Measurements from ENCODE around the gene PRRG2.

DNA sequence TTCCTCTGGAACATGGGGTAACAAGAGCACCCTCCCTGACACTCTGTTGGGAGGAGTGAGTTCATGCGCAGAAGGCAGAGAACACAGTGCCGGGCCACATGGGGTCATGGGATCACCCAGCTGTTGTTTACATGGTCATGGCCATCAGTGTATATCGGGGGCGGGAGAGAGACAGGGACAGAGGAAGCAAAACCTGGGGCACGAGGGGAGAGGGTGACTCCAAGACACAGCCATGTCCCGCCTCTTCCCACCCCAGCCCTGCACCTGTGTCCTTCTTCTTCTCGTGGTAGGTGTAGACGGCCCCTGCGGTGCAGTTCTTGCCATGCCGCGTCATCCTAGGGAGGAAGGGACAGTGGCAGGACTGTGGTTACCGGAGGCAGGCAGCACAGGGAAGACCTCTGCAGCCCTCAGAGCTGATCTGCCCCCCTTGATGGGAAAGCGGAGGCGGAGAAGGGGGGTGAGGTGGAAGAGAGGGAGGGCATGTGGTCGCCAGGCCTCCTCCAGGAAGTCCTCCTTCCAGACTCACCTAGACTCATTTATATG, 20.7 kb upstream of the PRRG2 start:
- TF ChIP-seq, protein P1, sequence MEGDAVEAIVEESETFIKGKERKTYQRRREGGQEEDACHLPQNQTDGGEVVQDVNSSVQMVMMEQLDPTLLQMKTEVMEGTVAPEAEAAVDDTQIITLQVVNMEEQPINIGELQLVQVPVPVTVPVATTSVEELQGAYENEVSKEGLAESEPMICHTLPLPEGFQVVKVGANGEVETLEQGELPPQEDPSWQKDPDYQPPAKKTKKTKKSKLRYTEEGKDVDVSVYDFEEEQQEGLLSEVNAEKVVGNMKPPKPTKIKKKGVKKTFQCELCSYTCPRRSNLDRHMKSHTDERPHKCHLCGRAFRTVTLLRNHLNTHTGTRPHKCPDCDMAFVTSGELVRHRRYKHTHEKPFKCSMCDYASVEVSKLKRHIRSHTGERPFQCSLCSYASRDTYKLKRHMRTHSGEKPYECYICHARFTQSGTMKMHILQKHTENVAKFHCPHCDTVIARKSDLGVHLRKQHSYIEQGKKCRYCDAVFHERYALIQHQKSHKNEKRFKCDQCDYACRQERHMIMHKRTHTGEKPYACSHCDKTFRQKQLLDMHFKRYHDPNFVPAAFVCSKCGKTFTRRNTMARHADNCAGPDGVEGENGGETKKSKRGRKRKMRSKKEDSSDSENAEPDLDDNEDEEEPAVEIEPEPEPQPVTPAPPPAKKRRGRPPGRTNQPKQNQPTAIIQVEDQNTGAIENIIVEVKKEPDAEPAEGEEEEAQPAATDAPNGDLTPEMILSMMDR (conservative IDR thresholded peaks at IDR 0.05; ENCODE audit: low read length), result no peak
- no peak for TF ChIP-seq EZH2phosphoT487 (IDR thresholded peaks at IDR 0.05; ENCODE audit: borderline replicate concordance)
